ENCODE data around the gene NEO1. TPM values are rescaled to one million over a fixed set of nuclear protein-coding genes. Genes with fewer than 3 reads are reported as not detected.

The NEO1 gene
- total and polyA plus RNA-seq, 7 donors: 2.5 to 33.3 (median 22.5) TPM

- DNase-seq (no peak), ATAC-seq (no peak)
- no peak for TF ChIP-seq CTCF (IDR thresholded peaks at IDR 0.05)
- Histone ChIP-seq H3K4me3 (peak overlapping the region; percentile 79), H3K27ac (peak overlapping the region; percentile 90), H3K4me1 (peaks cover 45% of the 10 kb centered on the region), H3K27me3 (ENCODE audit: insufficient read depth in 3 of 3, low read length in 2 of 3) (no peaks in the 10 kb centered on the region), H3K36me3 (ENCODE audit: insufficient read depth in 1 of 2, low read depth in 1 of 2) (no peaks in the 10 kb centered on the region), H3K9me3 (no peaks in the 10 kb centered on the region)
- intact Hi-C loops (cut with DNase I): loop anchor here (2.0 to 10.0 kb wide), 4 partner anchors 83 to 266 kb away; partner anchors contain the start of gene ADPGK (in 1 of the 2)
- WGBS, 3 donors: 21 to 37% (median 24%) methylated on average over 10 of the region's 10 CpGs
These were observed 1.5 kb upstream of the NEO1 start for GRCh38 chr15:73050561-73051295.

DNA sequence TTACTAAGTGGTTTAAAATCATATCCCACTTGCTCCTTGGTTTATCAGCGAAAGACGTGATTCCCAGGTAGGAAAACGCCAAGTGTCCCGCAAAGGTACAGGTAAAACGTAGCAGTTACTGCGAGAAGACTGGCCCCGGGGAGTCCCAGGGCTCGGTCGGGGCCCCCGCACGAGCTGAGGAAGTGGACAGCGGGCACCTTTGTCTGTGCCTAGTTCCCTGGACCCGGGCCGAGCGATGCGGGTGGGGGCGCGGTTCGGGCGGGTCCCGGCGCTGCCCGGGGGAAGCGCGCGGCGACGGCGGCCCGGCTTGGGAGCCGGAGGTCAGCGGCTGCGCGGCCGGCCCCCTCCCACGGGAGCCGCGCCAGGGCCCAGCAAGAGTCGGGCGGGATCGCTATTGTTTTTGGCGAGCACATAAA is 864 bp upstream of the NEO1 start:
- DNase-seq (peak; percentile 74 to 87), ATAC-seq (peak; percentile 67 to 73 (median 70))
- no peak for TF ChIP-seq CTCF (IDR thresholded peaks at IDR 0.05)
- H3K4me3 ChIP-seq: peak overlapping the region; percentile 79
- H3K27me3 ChIP-seq (ENCODE audit: insufficient read depth in 3 of 3, low read length in 2 of 3): no peaks in the 10 kb centered on the region
- no peaks in the 10 kb centered on the region for H3K9me3 ChIP-seq
- 0 to 1% (median 1%) methylated on average over 26 to 42 of the region's 42 CpGs for WGBS, 3 donors
- peak overlapping the region; percentile 90 for H3K27ac ChIP-seq
- peaks cover 47% of the 10 kb centered on the region for H3K4me1 ChIP-seq
- no peaks in the 10 kb centered on the region for H3K36me3 ChIP-seq (ENCODE audit: insufficient read depth in 1 of 2, low read depth in 1 of 2)
- intact Hi-C loops (cut with DNase I): loop anchor here (2.0 to 10.0 kb wide), 4 partner anchors 84 to 267 kb away; partner anchors contain the start of gene ADPGK (in 1 of the 2)

- ATAC-seq: peak in 3 of 4 donors; percentile 25 to 48 (median 32)
- H3K36me3 ChIP-seq (ENCODE audit: insufficient read depth in 1 of 2, low read depth in 1 of 2): no peaks in the 10 kb centered on the region
- peaks cover 55% of the 10 kb centered on the region for H3K4me1 ChIP-seq
- WGBS, 3 donors: 1% methylated on average over 26 to 61 of the region's 61 CpGs
- peak overlapping the region; percentile 83 for H3K27ac ChIP-seq
- intact Hi-C loops (cut with DNase I): loop anchor here (5.0 to 10.0 kb wide), 3 partner anchors 86 to 268 kb away; partner anchors contain the start of gene ADPGK (in 1 of the 2)
- peak; percentile 38 to 70 for DNase-seq
- H3K4me3 ChIP-seq: peak overlapping the region; percentile 79
- TF ChIP-seq CTCF (IDR thresholded peaks at IDR 0.05): peak; percentile 39
- H3K27me3 ChIP-seq (ENCODE audit: insufficient read depth in 3 of 3, low read length in 2 of 3): no peaks in the 10 kb centered on the region
- no peaks in the 10 kb centered on the region for H3K9me3 ChIP-seq
These were observed 562 bp downstream of the NEO1 start for GRCh38 chr15:73052653-73053397.

DNA sequence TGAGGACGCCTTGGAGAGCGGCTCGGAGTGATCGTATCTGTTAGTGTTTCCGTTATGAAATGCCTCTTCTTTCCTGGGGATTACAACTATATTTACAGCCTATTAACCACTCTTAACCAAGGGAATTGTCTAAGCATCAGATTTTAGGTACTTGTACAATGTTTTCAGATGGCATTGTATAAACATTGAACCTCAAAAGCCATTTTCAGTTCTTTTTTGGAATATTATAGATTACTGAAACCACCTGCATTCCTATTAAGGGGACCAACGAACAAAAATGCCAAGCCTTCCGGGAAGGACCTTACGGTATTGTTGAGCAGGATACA is 1.1 kb downstream of the NEO1 start:
- no peak for TF ChIP-seq CTCF (IDR thresholded peaks at IDR 0.05)
- Histone ChIP-seq H3K27me3 (ENCODE audit: insufficient read depth in 3 of 3, low read length in 2 of 3) (no peaks in the 10 kb centered on the region), H3K4me3 (peak overlapping the region; percentile 79), H3K27ac (peak overlapping the region; percentile 83), H3K4me1 (peaks cover 60% of the 10 kb centered on the region), H3K9me3 (no peaks in the 10 kb centered on the region), H3K36me3 (ENCODE audit: insufficient read depth in 1 of 2, low read depth in 1 of 2) (no peaks in the 10 kb centered on the region)
- WGBS, 3 donors: 2 to 3% (median 3%) methylated on average over 8 of the region's 8 CpGs
- DNase-seq (no peak), ATAC-seq (no peak)
- intact Hi-C loops (cut with DNase I): loop anchor here (5.0 to 10.0 kb wide), 3 partner anchors 86 to 269 kb away; partner anchors contain the start of gene ADPGK (in 1 of the 2)

Data from psoas muscle (tissue), 8 donors.